ENCODE data around the gene FRY.

Gene FRY

GRCh38 chr13:32320528-32320927 is 289.0 kb downstream of the FRY start:
- H3K4me3 ChIP-seq (replicated peaks; ENCODE audit: low read depth, low read length): no peak overlapping the region
- no peak for TF ChIP-seq CTCF (IDR thresholded peaks at IDR 0.05; ENCODE audit: low read length, missing control alignments)
- no peak for DNase-seq (ENCODE audit: low read depth)

GRCh38 chr13:32323912-32324311 is 292.3 kb downstream of the FRY start:
- no peak overlapping the region for H3K4me3 ChIP-seq (replicated peaks; ENCODE audit: low read depth, low read length)
- DNase-seq (ENCODE audit: low read depth): peak; percentile 71
- no peak for TF ChIP-seq CTCF (IDR thresholded peaks at IDR 0.05; ENCODE audit: low read length, missing control alignments)

- TF ChIP-seq CTCF (IDR thresholded peaks at IDR 0.05; ENCODE audit: low read length, missing control alignments): no peak
- peak; percentile 90 for DNase-seq (ENCODE audit: low read depth)
- H3K4me3 ChIP-seq (replicated peaks; ENCODE audit: low read depth, low read length): no peak overlapping the region
Measured at GRCh38 chr13:32330441-32330840, 298.9 kb downstream of the FRY start.

- no peak for TF ChIP-seq CTCF (IDR thresholded peaks at IDR 0.05; ENCODE audit: low read length, missing control alignments)
- peak; percentile 39 for DNase-seq (ENCODE audit: low read depth)
- H3K4me3 ChIP-seq (replicated peaks; ENCODE audit: low read depth, low read length): no peak overlapping the region
Measured at GRCh38 chr13:32334671-32335070, 303.1 kb downstream of the FRY start.

GRCh38 chr13:32340914-32341313 is 309.3 kb downstream of the FRY start:
- no peak for DNase-seq (ENCODE audit: low read depth)
- no peak for TF ChIP-seq CTCF (IDR thresholded peaks at IDR 0.05; ENCODE audit: low read length, missing control alignments)
- H3K4me3 ChIP-seq (replicated peaks; ENCODE audit: low read depth, low read length): no peak overlapping the region

- no peak overlapping the region for H3K4me3 ChIP-seq (replicated peaks; ENCODE audit: low read depth, low read length)
- DNase-seq (ENCODE audit: low read depth): no peak
- no peak for TF ChIP-seq CTCF (IDR thresholded peaks at IDR 0.05; ENCODE audit: low read length, missing control alignments)
Measured at GRCh38 chr13:32347651-32348050, 316.1 kb downstream of the FRY start.

Data from fibroblast of pulmonary artery (primary cell).